ENCODE measurements around the gene EXOC6B. TPM values are rescaled to one million over a fixed set of nuclear protein-coding genes. Genes with fewer than 3 reads are reported as not detected.

The EXOC6B gene
- total and polyA plus RNA-seq, 8 donors: 3.4 to 57.2 (median 27.1) TPM

DNA sequence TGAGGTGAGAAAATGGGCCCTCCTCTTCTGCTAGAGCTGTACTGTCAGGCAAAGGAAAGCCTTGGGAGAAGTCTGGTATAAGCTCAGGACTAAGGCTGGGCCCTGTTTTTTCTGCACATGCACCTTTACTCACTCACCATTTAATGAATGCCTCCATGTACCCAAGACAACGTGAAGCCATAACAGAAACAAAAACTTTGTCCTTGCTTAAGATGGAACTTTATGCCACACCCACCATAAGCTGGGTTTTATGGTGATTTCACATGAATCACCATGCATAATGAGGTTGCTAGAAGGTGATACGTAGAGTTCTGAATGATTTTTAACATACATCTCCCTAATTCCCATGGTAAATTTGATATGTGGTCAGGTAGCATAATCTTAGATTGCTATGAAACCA lies 614.5 kb downstream of the EXOC6B start:
- intact Hi-C loops (cut with DNase I; ENCODE audit: low total_unique reads): no loop called here
- H3K9me3 ChIP-seq: no peaks in the 10 kb centered on the region
- TF ChIP-seq POLR2AphosphoS5 (IDR thresholded peaks at IDR 0.05) (no peak), POLR2A (IDR thresholded peaks at IDR 0.05) (no peak), CTCF (IDR thresholded peaks at IDR 0.05) (no peak), EP300 (IDR thresholded peaks at IDR 0.05) (no peak)
- peaks cover 0 to 15% (median 7%) of the 10 kb centered on the region in 4 donors for H3K4me1 ChIP-seq
- no peak overlapping the region for H3K4me3 ChIP-seq
- no peak for DNase-seq
- H3K27me3 ChIP-seq: no peaks in the 10 kb centered on the region
- 79 to 93% (median 85%) methylated on average over 2 of the region's 2 CpGs for WGBS, 5 donors
- no peaks in the 10 kb centered on the region for H3K36me3 ChIP-seq
- no peak overlapping the region for H3K27ac ChIP-seq

GRCh38 chr2:72210470-72210869 lies 615.4 kb downstream of the EXOC6B start:
- Histone ChIP-seq H3K4me3 (no peak overlapping the region), H3K27me3 (no peaks in the 10 kb centered on the region), H3K27ac (no peak overlapping the region), H3K9me3 (no peaks in the 10 kb centered on the region), H3K36me3 (no peaks in the 10 kb centered on the region), H3K4me1 (peaks cover 4 to 21% (median 9%) of the 10 kb centered on the region in 4 donors)
- intact Hi-C loops (cut with DNase I; ENCODE audit: low total_unique reads): no loop called here
- no peak for DNase-seq
- TF ChIP-seq CTCF (IDR thresholded peaks at IDR 0.05): no peak
- TF ChIP-seq EP300 (IDR thresholded peaks at IDR 0.05): no peak
- TF ChIP-seq POLR2A (IDR thresholded peaks at IDR 0.05): no peak
- no peak for TF ChIP-seq POLR2AphosphoS5 (IDR thresholded peaks at IDR 0.05)
- WGBS, 5 donors: 24 to 56% (median 32%) methylated on average over 2 of the region's 2 CpGs

DNA sequence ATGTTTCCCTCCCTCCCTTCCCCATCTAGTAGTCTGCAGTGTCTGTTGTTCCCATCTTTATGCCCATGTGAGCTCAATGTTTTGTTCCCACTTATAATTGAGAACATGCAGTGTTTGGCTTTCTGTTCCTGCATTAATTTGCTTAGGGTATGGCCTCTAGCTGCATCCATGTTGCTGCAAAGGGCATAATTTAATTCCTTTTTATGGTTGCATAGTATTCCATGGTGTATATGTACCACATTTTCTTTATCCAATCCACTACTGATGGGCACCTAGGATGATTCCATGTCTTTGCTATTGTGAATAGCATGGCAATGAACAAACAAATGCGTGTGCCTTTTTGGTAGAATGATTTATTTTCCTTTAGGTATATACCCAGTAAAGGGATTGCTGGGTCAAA lies 617.6 kb downstream of the EXOC6B start:
- TF ChIP-seq EP300 (IDR thresholded peaks at IDR 0.05) (no peak), POLR2AphosphoS5 (IDR thresholded peaks at IDR 0.05) (no peak), POLR2A (IDR thresholded peaks at IDR 0.05) (no peak), CTCF (IDR thresholded peaks at IDR 0.05) (no peak)
- H3K4me1 ChIP-seq: peaks cover 25 to 38% (median 27%) of the 10 kb centered on the region in 4 donors
- DNase-seq: no peak
- H3K27ac ChIP-seq: no peak overlapping the region
- H3K36me3 ChIP-seq: no peaks in the 10 kb centered on the region
- no peaks in the 10 kb centered on the region for H3K27me3 ChIP-seq
- no peak overlapping the region for H3K4me3 ChIP-seq
- H3K9me3 ChIP-seq: no peaks in the 10 kb centered on the region
- 97 to 100% (median 97%) methylated on average over 1 of the region's 1 CpG for WGBS, 5 donors
- intact Hi-C loops (cut with DNase I; ENCODE audit: low total_unique reads): no loop called here

DNA sequence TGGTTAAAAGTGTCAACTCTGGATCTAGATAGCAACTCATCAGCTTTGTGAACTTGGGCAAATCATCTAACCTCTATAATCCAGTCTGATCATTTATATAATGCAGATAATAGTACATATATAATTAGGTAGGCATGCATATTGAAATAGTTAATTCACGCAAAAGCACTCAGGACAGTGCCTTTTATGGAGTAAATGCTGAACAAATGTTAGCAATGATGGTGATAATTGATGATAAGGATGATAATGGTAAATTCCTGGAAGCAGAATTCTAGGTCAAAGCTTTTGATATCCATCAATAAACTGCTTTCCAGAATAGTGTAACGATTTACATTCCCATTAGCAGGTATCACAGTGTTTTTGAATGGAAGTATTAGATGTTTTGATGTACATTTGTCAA lies 618.5 kb downstream of the EXOC6B start:
- Histone ChIP-seq H3K9me3 (no peaks in the 10 kb centered on the region), H3K27me3 (no peaks in the 10 kb centered on the region), H3K4me3 (no peak overlapping the region), H3K36me3 (no peaks in the 10 kb centered on the region), H3K4me1 (peaks cover 25 to 38% (median 27%) of the 10 kb centered on the region in 4 donors), H3K27ac (no peak overlapping the region)
- DNase-seq: no peak
- intact Hi-C loops (cut with DNase I; ENCODE audit: low total_unique reads): no loop called here
- 85 to 91% (median 88%) methylated on average over 2 of the region's 2 CpGs for WGBS, 5 donors
- TF ChIP-seq POLR2AphosphoS5 (IDR thresholded peaks at IDR 0.05) (no peak), CTCF (IDR thresholded peaks at IDR 0.05) (no peak), EP300 (IDR thresholded peaks at IDR 0.05) (no peak), POLR2A (IDR thresholded peaks at IDR 0.05) (no peak)

All from stomach (tissue), 9 donors.